HG02678 (cell line): ENCODE measurements around the gene CCDC112.
A peak's percentile ranks its signal among the peaks of the same experiment; 100 is the strongest.
"Not testable (repeated sequence)": the region's sequence is repeated elsewhere in the genome, so short reads cannot be mapped to it uniquely, and the experiment has no call there.

Experiments
- ATAC-seq: cut with Tn5 transposase; IDR thresholded peaks from one replicate; pipeline ENCODE4 v1.9.1; 2021; ENCODE audit warnings: mild to moderate bottlenecking, moderate library complexity; ENCODE audit not compliant: unreplicated experiment

Gene CCDC112

GRCh38 chr5:115262321-115263077 is 34.0 kb downstream of the CCDC112 start, which contains the start of gene PGGT1B:
Gene PGGT1B (minus strand): TSS chr5:115262877. CDS start chr5:115262851, 26 bp downstream.
- peak; percentile 92 for ATAC-seq

DNA sequence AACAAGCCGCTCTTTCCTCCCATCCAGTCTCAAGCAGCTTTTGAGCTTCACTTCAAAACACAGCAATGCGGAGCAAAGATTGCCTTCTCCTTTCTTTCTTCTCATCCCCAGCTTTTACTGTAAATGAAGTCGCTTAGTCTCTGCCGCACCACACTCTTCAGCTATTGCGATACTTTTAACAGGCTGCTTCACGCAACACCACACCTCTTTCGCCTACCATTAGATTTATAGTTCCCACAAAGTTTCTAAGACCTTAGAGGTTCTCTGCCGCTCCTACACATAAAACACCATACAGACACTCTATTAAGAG is 34.5 kb downstream of the CCDC112 start:
- ATAC-seq = peak; percentile 43

DNA sequence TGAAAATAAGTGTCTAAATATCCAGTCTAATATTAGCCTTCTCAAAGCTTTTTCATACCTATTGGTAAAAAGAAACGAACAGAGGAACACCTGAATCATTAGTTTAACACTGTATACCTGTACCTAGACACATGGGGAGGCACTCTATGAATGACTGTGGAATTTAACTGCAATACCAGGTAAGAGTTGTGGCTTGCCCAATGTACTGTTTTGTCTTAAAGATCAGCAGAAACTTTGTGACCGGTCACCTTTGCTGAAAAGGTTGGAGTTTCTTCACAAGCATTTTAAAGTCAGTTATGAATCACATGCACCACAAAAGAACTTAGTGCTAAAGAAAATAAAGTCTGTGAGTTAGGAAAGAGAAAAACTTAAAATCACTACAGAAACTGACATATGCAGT is 36.2 kb downstream of the CCDC112 start:
- ATAC-seq = no peak

GRCh38 chr5:115257981-115258380 is 38.5 kb downstream of the CCDC112 start:
- ATAC-seq = no peak

- not testable (repeated sequence) for ATAC-seq
Observed at GRCh38 chr5:115249379-115249778, 47.1 kb downstream of the CCDC112 start.

GRCh38 chr5:115246361-115246991 is 50.0 kb downstream of the CCDC112 start:
- ATAC-seq = peak; percentile 71

DNA sequence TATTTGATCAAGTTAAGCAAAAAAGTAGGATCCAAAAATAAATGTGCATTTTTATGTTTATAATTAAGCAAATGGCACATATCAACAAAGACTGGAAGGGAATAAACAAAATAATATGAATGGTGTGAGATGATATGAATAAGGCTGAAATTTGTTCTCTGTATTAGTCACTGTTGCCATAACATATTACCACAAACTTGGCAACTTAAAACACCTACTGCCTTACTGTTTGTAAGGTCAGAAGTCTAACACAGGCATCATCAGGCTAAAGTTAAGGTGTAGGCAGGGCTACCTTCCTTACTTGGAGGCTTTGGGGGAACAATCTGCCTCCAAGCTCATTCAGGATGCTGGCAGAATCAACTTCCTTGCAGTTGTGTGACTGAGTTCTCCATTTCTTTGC is 53.0 kb downstream of the CCDC112 start:
- peak; percentile 55 for ATAC-seq

- ATAC-seq = no peak
Observed at GRCh38 chr5:115241881-115242642, 54.4 kb downstream of the CCDC112 start.

DNA sequence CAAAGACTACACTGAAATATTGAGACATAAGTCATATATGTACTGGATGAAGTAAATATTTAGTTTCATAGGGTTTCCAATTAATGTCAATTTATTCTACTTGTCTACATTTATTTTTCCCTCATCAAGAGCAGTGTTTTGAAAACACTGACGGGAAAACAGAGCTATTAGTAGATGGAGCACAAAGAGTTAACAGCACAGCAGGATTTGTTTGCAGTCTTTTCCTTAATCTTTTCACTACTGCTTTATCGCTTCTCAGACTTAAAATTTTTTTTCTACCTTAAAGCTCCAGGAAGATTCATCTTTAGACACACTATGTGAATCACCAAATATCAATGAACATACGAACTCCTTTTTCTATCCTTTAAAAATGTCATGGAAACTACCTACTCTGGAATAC is 59.4 kb downstream of the CCDC112 start:
- no peak for ATAC-seq

DNA sequence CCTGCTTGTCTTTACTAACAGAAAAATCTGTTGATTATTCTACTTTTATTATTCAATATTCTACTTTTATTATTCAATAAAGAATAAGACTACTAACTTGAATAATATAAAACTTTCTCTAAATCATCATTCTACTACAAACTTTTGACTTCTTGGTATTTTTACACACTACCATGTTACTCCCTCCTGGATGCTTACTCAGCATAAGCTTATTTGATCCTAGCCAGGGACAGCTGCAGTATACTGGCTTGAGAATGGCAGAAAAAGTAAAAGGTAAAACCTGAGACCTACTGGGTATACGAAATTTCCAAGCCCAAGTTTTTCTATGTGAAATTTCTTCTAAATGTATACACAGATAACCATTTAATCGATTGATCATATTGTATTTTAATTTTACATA is 59.9 kb downstream of the CCDC112 start:
- no peak for ATAC-seq

DNA sequence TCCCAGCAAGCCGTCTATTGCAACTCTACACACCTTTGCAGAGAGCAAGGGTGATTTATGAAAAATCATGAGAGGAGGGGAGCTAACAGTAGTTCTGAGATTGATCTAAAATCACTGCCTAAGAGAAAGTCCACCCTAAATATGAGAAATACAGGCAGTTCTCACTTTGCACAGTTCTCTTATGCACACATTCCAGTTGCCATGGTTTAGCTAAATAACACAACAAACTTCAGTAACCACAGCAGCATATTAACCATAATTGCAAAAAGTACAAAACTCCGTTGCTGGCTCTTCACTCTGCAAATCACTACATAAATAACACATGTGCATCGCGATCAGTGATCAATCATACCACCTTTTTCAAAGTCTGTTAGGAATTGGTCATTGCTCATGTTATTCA is 64.9 kb downstream of the CCDC112 start:
- ATAC-seq = no peak

- no peak for ATAC-seq
Observed at GRCh38 chr5:115229606-115230005, 66.8 kb downstream of the CCDC112 start.

DNA sequence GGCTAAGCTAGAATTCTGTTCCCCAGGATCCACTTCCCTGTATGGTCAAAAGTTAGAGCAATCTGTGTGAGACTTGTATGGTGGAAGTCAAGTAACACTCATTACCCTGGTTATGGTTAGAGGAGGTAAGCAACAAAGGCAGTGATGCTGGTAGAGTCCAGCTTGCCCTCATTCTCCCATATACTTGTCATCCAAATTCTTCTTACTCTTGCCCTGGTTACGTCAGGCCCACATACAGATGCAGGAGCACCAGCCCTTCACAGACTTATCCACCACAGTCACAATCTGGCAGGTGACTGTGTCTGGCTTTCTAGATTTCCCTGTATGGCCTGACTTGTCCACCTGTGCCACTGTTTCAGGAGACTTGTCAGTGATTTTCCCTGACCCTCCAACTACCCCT is 69.2 kb downstream of the CCDC112 start:
- ATAC-seq = no peak
